C4-2B (cell line): Measurements from ENCODE around the gene CHRNA10.
"Not testable (repeated sequence)": the region's sequence is repeated elsewhere in the genome, so short reads cannot be mapped to it uniquely, and the experiment has no call there.

Source experiments
- H3K27ac ChIP-seq: fragments of 450-650 bp; 2 replicates; pipeline ENCODE4 v1.5.1; 2017
- CTCF ChIP-seq: fragments of 450-650 bp; conservative IDR thresholded peaks from 2 replicates; pipeline ENCODE4 v1.5.1; 2017; ENCODE audit warnings: mild to moderate bottlenecking
- ZFX ChIP-seq: fragments of 450-650 bp; IDR thresholded peaks from 2 replicates; pipeline ENCODE4 v1.6.1; 2017

CHRNA10 gene

GRCh38 chr11:3664032-3664630, 7.1 kb downstream of the CHRNA10 start:
- TF ChIP-seq ZFX = no peak
- no peak for TF ChIP-seq CTCF
- H3K27ac ChIP-seq = no peak overlapping the region

- H3K27ac ChIP-seq = no peak overlapping the region
- TF ChIP-seq ZFX (no peak), CTCF (no peak)
These were observed 8.3 kb downstream of the CHRNA10 start for GRCh38 chr11:3662856-3663255.

GRCh38 chr11:3660960-3661359, 10.2 kb downstream of the CHRNA10 start:
- H3K27ac ChIP-seq = no peak overlapping the region
- no peak for TF ChIP-seq ZFX
- no peak for TF ChIP-seq CTCF

- no peak overlapping the region for H3K27ac ChIP-seq
- no peak for TF ChIP-seq CTCF
- no peak for TF ChIP-seq ZFX
These were observed 11.3 kb downstream of the CHRNA10 start for GRCh38 chr11:3659595-3660515.

GRCh38 chr11:3658252-3658651, 12.9 kb downstream of the CHRNA10 start:
- no peak for TF ChIP-seq ZFX
- no peak for TF ChIP-seq CTCF
- H3K27ac ChIP-seq = no peak overlapping the region

GRCh38 chr11:3657331-3657730, 13.9 kb downstream of the CHRNA10 start:
- H3K27ac ChIP-seq = not testable (repeated sequence)

- no peak overlapping the region for H3K27ac ChIP-seq
- TF ChIP-seq CTCF (no peak), ZFX (no peak)
These were observed 15.6 kb downstream of the CHRNA10 start for GRCh38 chr11:3655547-3655946.

- H3K27ac ChIP-seq = not testable (repeated sequence)
These were observed 18.7 kb downstream of the CHRNA10 start for GRCh38 chr11:3652514-3652913.

GRCh38 chr11:3649374-3649773, 21.8 kb downstream of the CHRNA10 start:
- not testable (repeated sequence) for H3K27ac ChIP-seq

GRCh38 chr11:3648843-3649242, 22.3 kb downstream of the CHRNA10 start:
- not testable (repeated sequence) for H3K27ac ChIP-seq
